SW 1271 (cell line): ENCODE measurements around the gene MRTFA.

Experiments
- DNase-seq, 2 experiments: peaks; one replicate each; lab custom pipeline; 2025; lab: John Stamatoyannopoulos, UW

MRTFA gene

GRCh38 chr22:40410731-40411505 lies 225.6 kb downstream of the MRTFA start:
- DNase-seq, result no peak

- no peak for DNase-seq
Measured at GRCh38 chr22:40410272-40410671, 226.2 kb downstream of the MRTFA start.

- no peak for DNase-seq
Measured at GRCh38 chr22:40409613-40410113, 226.9 kb downstream of the MRTFA start.

GRCh38 chr22:40408718-40409612 lies 227.6 kb downstream of the MRTFA start:
- DNase-seq, result no peak

- no peak for DNase-seq
Measured at GRCh38 chr22:40407831-40408717, 228.4 kb downstream of the MRTFA start.

GRCh38 chr22:40407021-40407761 lies 229.3 kb downstream of the MRTFA start:
- DNase-seq, result no peak

GRCh38 chr22:40406063-40406890 lies 230.2 kb downstream of the MRTFA start:
- DNase-seq, result no peak

- DNase-seq, result no peak
Measured at GRCh38 chr22:40405178-40406062, 231.1 kb downstream of the MRTFA start.

GRCh38 chr22:40404251-40405177 lies 232.0 kb downstream of the MRTFA start:
- no peak for DNase-seq

GRCh38 chr22:40403651-40404050 lies 232.9 kb downstream of the MRTFA start:
- DNase-seq, result no peak

GRCh38 chr22:40403141-40403540 lies 233.4 kb downstream of the MRTFA start:
- no peak for DNase-seq

GRCh38 chr22:40401981-40402406 lies 234.5 kb downstream of the MRTFA start:
- no peak for DNase-seq

- no peak for DNase-seq
Measured at GRCh38 chr22:40401532-40401931, 235.0 kb downstream of the MRTFA start.

GRCh38 chr22:40400159-40400558 lies 236.4 kb downstream of the MRTFA start:
- DNase-seq, result no peak

- DNase-seq, result no peak
Measured at GRCh38 chr22:40399621-40400020, 236.9 kb downstream of the MRTFA start.

- no peak for DNase-seq
Measured at GRCh38 chr22:40397396-40397795, 239.1 kb downstream of the MRTFA start.

GRCh38 chr22:40396882-40397281 lies 239.6 kb downstream of the MRTFA start:
- no peak for DNase-seq

- no peak for DNase-seq
Measured at GRCh38 chr22:40395607-40396006, 240.9 kb downstream of the MRTFA start.
